T-helper 17 cell (primary cell): ENCODE results near the gene CATSPERD. TPM values are rescaled to one million over a fixed set of nuclear protein-coding genes. Genes with fewer than 3 reads are reported as not detected.

Experiments used
- ATAC-seq: fragments of 150-1000 bp; cut with Tn5 transposase; 2 replicates; pipeline ENCODE4 v1.10.0; 2021; ENCODE audit warnings: mild to moderate bottlenecking, moderate library complexity
- DNase-seq, 3 donors: peaks; one replicate each; pipeline versions ENCODE4 v3.0.0 to v3.0.0-alpha.2; 2020 to 2021
- H3K9me3 ChIP-seq: one replicate; pipeline ENCODE4 v1.7.0; 2013; ENCODE audit warnings: low read length, mild to moderate bottlenecking; ENCODE audit not compliant: control insufficient read depth, poor library complexity, severe bottlenecking
- H3K27ac Mint-ChIP-seq: one replicate; pipeline ENCODE4 v1.8.0; 2022; ENCODE audit warnings: mild to moderate bottlenecking, moderate library complexity, mixed read lengths
- H3K27me3 Mint-ChIP-seq: one replicate; pipeline ENCODE4 v1.8.0; 2022; ENCODE audit warnings: mixed read lengths
- H3K36me3 Mint-ChIP-seq: one replicate; pipeline ENCODE4 v1.8.0; 2022; ENCODE audit warnings: low read depth, mixed read lengths
- H3K4me1 Mint-ChIP-seq: one replicate; pipeline ENCODE4 v1.8.0; 2022; ENCODE audit warnings: mild to moderate bottlenecking, mixed read lengths
- H3K4me3 Mint-ChIP-seq: one replicate; pipeline ENCODE4 v1.8.0; 2022; ENCODE audit warnings: mild to moderate bottlenecking, moderate library complexity, mixed read lengths
- total RNA-seq, 4 donors: library from RNA in 2 of 4; stranded (reverse) in 2 of 4; gene quantifications; one replicate each; pipeline ENCODE4 v1.2.3 and lab custom pipeline; 2022 to 2026

Gene CATSPERD
- total RNA-seq, 2 donors from 2014 or later = not detected

GRCh38 chr19:5690125-5690954, 30.1 kb upstream of the CATSPERD start, which contains the start of gene RPL36:
Gene RPL36, plus strand, starts transcription at chr19:5690295. Its CDS starts 213 bp downstream, at chr19:5690508.
- Mint-ChIP-seq H3K4me1 (peaks cover 33% of the 10 kb centered on the region), H3K27me3 (no peaks in the 10 kb centered on the region), H3K27ac (peak within 1 kb of the TSS; percentile 97)

GRCh38 chr19:5690955-5691821, 29.2 kb upstream of the CATSPERD start:
- peak overlapping the region; percentile 96 for H3K4me3 Mint-ChIP-seq
- peak; percentile 24 for ATAC-seq
- no peaks in the 10 kb centered on the region for H3K9me3 ChIP-seq
- H3K36me3 Mint-ChIP-seq = no peaks in the 10 kb centered on the region
- H3K27ac Mint-ChIP-seq = peak overlapping the region; percentile 97
- DNase-seq = peak in 1 of 3 donors; percentile 30
- no peaks in the 10 kb centered on the region for H3K27me3 Mint-ChIP-seq
- peaks cover 33% of the 10 kb centered on the region for H3K4me1 Mint-ChIP-seq

More at GRCh38 chr19:5690125-5690954, 30.1 kb upstream of the CATSPERD start, which contains the start of gene RPL36:
- Mint-ChIP-seq H3K36me3 (no peaks in the 10 kb centered on the region), H3K4me3 (peak within 1 kb of the TSS; percentile 96)
- ATAC-seq (peak; percentile 71), DNase-seq (peak; percentile 96 to 100 (median 98))
- H3K9me3 ChIP-seq = no peaks in the 10 kb centered on the region

GRCh38 chr19:5691822-5692722, 28.4 kb upstream of the CATSPERD start:
- H3K9me3 ChIP-seq = no peaks in the 10 kb centered on the region
- DNase-seq (no peak), ATAC-seq (no peak)
- peak overlapping the region; percentile 96 for H3K4me3 Mint-ChIP-seq
- H3K27ac Mint-ChIP-seq = peak overlapping the region; percentile 97
- H3K4me1 Mint-ChIP-seq = peaks cover 33% of the 10 kb centered on the region
- H3K27me3 Mint-ChIP-seq = no peaks in the 10 kb centered on the region
- no peaks in the 10 kb centered on the region for H3K36me3 Mint-ChIP-seq

GRCh38 chr19:5692723-5693194, 27.7 kb upstream of the CATSPERD start:
- ATAC-seq (no peak), DNase-seq (no peak)
- peak overlapping the region; percentile 52 for H3K4me3 Mint-ChIP-seq
- H3K27me3 Mint-ChIP-seq = no peaks in the 10 kb centered on the region
- no peaks in the 10 kb centered on the region for H3K9me3 ChIP-seq
- H3K27ac Mint-ChIP-seq = peak overlapping the region; percentile 97
- no peaks in the 10 kb centered on the region for H3K36me3 Mint-ChIP-seq
- peaks cover 33% of the 10 kb centered on the region for H3K4me1 Mint-ChIP-seq

GRCh38 chr19:5693195-5694166, 27.0 kb upstream of the CATSPERD start:
- Mint-ChIP-seq H3K27me3 (no peaks in the 10 kb centered on the region), H3K4me1 (peaks cover 29% of the 10 kb centered on the region), H3K4me3 (peak overlapping the region; percentile 52), H3K36me3 (no peaks in the 10 kb centered on the region), H3K27ac (peak overlapping the region; percentile 97)
- no peak for ATAC-seq
- no peaks in the 10 kb centered on the region for H3K9me3 ChIP-seq
- DNase-seq = no peak

GRCh38 chr19:5694167-5694955, 26.1 kb upstream of the CATSPERD start:
- no peak for ATAC-seq
- peak overlapping the region; percentile 61 for H3K27ac Mint-ChIP-seq
- peaks cover 29% of the 10 kb centered on the region for H3K4me1 Mint-ChIP-seq
- H3K27me3 Mint-ChIP-seq = no peaks in the 10 kb centered on the region
- no peaks in the 10 kb centered on the region for H3K36me3 Mint-ChIP-seq
- no peak overlapping the region for H3K4me3 Mint-ChIP-seq
- H3K9me3 ChIP-seq = no peaks in the 10 kb centered on the region
- no peak for DNase-seq

GRCh38 chr19:5694956-5695648, 25.3 kb upstream of the CATSPERD start:
- DNase-seq = no peak
- H3K4me1 Mint-ChIP-seq = peaks cover 25% of the 10 kb centered on the region
- no peaks in the 10 kb centered on the region for H3K27me3 Mint-ChIP-seq
- no peaks in the 10 kb centered on the region for H3K36me3 Mint-ChIP-seq
- ATAC-seq = no peak
- H3K9me3 ChIP-seq = no peaks in the 10 kb centered on the region
- H3K27ac Mint-ChIP-seq = peak overlapping the region; percentile 61
- no peak overlapping the region for H3K4me3 Mint-ChIP-seq

GRCh38 chr19:5695649-5696195, 24.7 kb upstream of the CATSPERD start:
- DNase-seq = no peak
- no peak for ATAC-seq
- no peaks in the 10 kb centered on the region for H3K27me3 Mint-ChIP-seq
- peak overlapping the region; percentile 61 for H3K27ac Mint-ChIP-seq
- H3K4me3 Mint-ChIP-seq = no peak overlapping the region
- no peaks in the 10 kb centered on the region for H3K9me3 ChIP-seq
- peaks cover 19% of the 10 kb centered on the region for H3K4me1 Mint-ChIP-seq
- no peaks in the 10 kb centered on the region for H3K36me3 Mint-ChIP-seq

- Mint-ChIP-seq H3K4me3 (peak overlapping the region; percentile 19), H3K27me3 (no peaks in the 10 kb centered on the region), H3K27ac (peak overlapping the region; percentile 9), H3K36me3 (no peaks in the 10 kb centered on the region), H3K4me1 (peaks cover 17% of the 10 kb centered on the region)
- H3K9me3 ChIP-seq = no peaks in the 10 kb centered on the region
- DNase-seq = no peak
- no peak for ATAC-seq
Observed at GRCh38 chr19:5696196-5697021, 24.0 kb upstream of the CATSPERD start.
